ENCODE data around the gene LY6G5C.

- TF ChIP-seq CTCF (IDR thresholded peaks at IDR 0.05) (no peak), EZH2 (IDR thresholded peaks at IDR 0.05; ENCODE audit: borderline replicate concordance, insufficient read depth, low read depth, low read length, poor library complexity, severe bottlenecking) (no peak)
These were observed 47.1 kb upstream of the LY6G5C start for GRCh38 chr6:31727717-31728671.

Data from B cell (primary cell).